HAP-1 (cell line): ENCODE results near the gene STARD3.
"Not testable (repeated sequence)": the region's sequence is repeated elsewhere in the genome, so short reads cannot be mapped to it uniquely, and the experiment has no call there.

Experiments used
- DNase-seq, 2 experiments: peaks; one replicate each; pipeline ENCODE4 v3.0.0-alpha.2; 2016 to 2020; ENCODE audit warnings: low spot score in 2 of 2
- H3K27me3 ChIP-seq: fragments of 250-450 bp; sonication (Bioruptor Pico); 2 replicates; pipeline ENCODE4 v1.5.1; 2020; ENCODE audit warnings: low read depth, mild to moderate bottlenecking, moderate library complexity
- H3K36me3 ChIP-seq: fragments of 250-450 bp; sonication (Bioruptor Pico); replicated peaks from 2 replicates; pipeline ENCODE4 v1.5.1; 2020; ENCODE audit warnings: mild to moderate bottlenecking
- H3K4me1 ChIP-seq: fragments of 250-450 bp; sonication (Bioruptor Pico); 2 replicates; pipeline ENCODE4 v1.5.1; 2020; ENCODE audit warnings: mild to moderate bottlenecking
- H3K4me3 ChIP-seq: fragments of 250-450 bp; sonication (Bioruptor Pico); 2 replicates; pipeline ENCODE4 v1.5.1; 2020; ENCODE audit warnings: mild to moderate bottlenecking, moderate library complexity
- H3K9me3 ChIP-seq: fragments of 250-450 bp; sonication (Bioruptor Pico); 2 replicates; pipeline ENCODE4 v1.5.1; 2020; ENCODE audit warnings: mild to moderate bottlenecking, moderate library complexity
- in situ Hi-C: fragments of 300-500 bp; cut with MboI; formaldehyde crosslinking; loops from 3 replicates; pipeline ENCODE4 v1.14.3; 2020; ENCODE audit warnings: low sequenced_read_pairs, inconsistent platforms, mixed read lengths

Gene STARD3

DNA sequence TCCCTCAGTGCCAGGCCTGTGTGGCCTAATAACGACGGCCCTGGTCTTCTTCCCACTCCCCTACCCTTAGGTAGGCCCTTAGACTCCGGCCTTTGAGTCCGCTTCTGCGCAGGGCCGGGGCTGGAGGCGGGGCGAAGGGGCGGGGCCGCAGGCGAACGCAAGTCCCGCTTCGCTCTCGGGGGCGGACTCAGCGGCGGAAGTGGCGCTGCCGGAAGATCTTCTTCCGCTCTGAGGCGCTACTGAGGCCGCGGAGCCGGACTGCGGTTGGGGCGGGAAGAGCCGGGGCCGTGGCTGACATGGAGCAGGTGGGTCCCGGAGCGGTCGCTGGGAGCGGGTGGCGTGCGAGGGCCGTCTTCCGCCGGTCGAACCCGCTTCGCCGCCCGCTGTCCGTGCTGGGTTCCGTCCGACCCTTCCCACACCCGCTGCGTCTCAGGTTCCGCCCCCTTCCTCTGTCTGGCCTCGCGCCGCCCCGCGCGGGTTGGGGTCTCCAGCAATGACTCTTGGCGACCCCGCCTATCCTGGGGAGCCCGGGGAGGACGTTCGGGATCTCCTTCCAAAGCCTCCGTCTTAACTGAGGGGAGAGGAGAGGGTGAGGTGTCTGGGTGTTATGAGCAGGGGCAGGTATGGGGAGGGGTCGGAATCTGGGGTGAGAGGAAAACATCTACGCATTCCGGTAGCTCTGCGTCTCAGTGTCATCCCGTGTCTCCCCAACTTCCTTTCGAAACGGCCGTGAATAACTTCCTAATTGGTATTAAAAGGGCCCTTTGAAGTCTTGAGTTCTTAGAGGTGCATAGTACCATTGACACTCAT, at the start of gene STARD3:
Gene STARD3, plus strand, starts transcription at position 218 of the 810 bp plus-strand sequence. CDS start 16,388 bp downstream, outside the sequence.
- Histone ChIP-seq H3K9me3 (no peaks in the 10 kb centered on the region), H3K36me3 (no peaks in the 10 kb centered on the region), H3K4me3 (peak within 1 kb of the TSS; percentile 89), H3K4me1 (peaks cover 7% of the 10 kb centered on the region), H3K27me3 (no peaks in the 10 kb centered on the region)
- DNase-seq: peak; percentile 80 to 95
- in situ Hi-C loops: no loop called here

DNA sequence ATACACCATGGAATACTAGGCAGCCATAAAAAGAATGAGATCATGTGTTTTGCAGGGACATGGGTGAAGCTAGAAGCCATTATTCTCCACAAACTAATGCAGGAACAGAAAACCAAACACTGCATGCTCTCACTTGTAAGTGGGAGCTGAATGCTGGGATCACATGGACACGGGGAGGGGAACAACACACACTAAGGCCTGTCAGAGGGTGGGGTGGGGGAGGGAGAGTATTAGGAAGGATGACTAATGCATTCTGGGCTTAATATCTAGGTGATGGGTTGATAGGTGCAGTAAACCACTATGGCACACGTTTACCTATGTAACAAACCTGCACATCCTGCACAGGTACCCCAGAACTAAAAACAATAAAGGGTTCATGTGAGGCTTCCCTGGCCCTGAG, 46.8 kb upstream of the STARD3 start:
- H3K4me1 ChIP-seq, H3K4me3 ChIP-seq, DNase-seq, H3K9me3 ChIP-seq, H3K27me3 ChIP-seq, in situ Hi-C loops, H3K36me3 ChIP-seq: not testable (repeated sequence)

DNA sequence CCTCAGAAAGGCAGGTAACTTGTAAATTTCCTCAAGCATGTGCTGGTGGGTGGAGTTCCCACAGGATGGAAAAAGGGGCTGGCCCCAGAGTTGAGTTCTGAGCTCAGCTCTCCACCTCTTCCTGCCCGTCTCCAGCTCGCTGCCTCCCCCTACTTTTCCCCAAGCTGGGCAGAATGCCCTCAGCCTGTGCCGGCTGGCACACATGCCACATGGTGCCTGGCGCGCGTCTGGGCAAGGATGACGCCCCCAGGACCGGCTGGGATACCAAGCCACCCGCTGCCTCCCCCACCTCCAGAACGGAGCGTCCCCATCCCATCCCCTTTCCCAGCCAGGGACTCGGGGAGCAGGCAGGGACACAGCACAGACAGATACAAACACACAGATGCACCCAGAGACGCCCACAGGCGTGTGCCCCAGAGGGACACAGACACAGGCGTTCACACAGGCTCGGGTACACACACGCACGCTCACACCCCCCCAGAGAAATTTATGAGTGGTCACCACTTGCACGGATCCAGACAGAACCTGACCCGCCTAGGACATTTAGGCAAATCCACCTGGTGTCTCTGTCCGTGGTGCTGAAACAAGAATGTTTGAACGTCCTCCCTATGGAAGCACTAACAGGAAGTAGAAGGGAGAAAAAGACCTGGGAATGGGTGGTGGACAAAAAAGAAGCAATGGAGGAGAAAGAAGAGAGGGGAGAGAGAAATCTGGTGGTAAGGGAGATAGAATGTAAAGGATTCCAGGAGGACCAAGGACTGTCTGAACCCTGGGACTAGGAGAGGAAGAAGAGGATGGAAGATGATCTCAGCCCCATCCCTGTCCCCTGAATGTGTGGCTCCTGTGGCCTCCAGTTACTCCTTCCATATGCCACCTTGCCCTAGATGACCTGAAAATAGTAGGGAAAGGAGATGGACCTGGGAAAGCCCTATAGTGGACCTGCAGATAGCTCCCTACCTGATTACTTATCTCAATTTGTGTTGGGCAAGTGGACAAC, 44.7 kb upstream of the STARD3 start:
- peak in 1 of 2 experiments; percentile 80 for DNase-seq
- Histone ChIP-seq H3K27me3 (peaks cover 26% of the 10 kb centered on the region), H3K36me3 (no peaks in the 10 kb centered on the region), H3K4me1 (no peaks in the 10 kb centered on the region), H3K9me3 (no peaks in the 10 kb centered on the region), H3K4me3 (no peak overlapping the region)
- in situ Hi-C loops: no loop called here

DNA sequence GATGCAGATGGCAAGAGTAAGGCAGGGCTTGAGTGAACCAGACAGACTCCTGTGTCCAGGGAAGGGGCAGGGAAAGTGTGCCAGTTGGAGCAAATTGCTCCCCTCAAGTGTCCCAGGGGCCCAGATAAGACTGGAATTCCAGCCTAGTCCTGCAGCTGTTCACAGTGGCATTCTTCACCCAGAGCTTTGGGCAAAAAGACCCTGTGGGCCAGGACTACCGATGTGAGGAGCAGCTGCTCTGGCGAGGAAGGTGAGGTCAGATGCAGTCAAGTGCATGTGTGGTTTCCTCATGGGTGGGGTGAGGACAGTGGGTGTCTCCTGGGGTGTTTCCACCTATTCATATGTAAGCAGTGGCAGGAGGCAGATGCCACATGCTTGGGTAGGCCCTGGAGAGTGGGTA, 43.6 kb upstream of the STARD3 start:
- H3K9me3 ChIP-seq: no peaks in the 10 kb centered on the region
- H3K27me3 ChIP-seq: peaks cover 37% of the 10 kb centered on the region
- no peaks in the 10 kb centered on the region for H3K36me3 ChIP-seq
- no peaks in the 10 kb centered on the region for H3K4me1 ChIP-seq
- DNase-seq: no peak
- no peak overlapping the region for H3K4me3 ChIP-seq
- in situ Hi-C loops: no loop called here

DNA sequence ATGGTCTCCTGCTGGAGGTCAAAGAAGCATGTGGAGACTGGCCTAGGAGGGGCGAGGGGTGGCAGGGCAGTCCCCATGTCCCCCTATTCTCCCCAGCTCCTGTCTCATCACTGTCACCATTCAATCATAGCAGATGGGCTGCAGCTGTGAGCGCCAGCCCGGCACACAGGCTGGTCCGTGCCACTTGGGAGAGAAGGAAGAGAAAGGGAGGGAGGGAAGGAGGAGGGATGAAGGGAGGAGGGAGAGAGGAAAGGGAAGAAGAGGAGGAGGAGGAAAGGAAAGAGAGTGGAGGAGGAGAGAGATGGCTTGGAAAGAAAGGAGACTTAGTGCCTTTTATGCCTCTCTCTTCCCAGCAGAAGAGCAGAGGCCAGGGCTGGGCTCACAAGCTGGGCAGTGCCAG, 41.6 kb upstream of the STARD3 start:
- Histone ChIP-seq H3K4me3 (no peak overlapping the region), H3K36me3 (no peaks in the 10 kb centered on the region), H3K9me3 (no peaks in the 10 kb centered on the region), H3K27me3 (peaks cover 57% of the 10 kb centered on the region), H3K4me1 (no peaks in the 10 kb centered on the region)
- in situ Hi-C loops: no loop called here
- DNase-seq: no peak

DNA sequence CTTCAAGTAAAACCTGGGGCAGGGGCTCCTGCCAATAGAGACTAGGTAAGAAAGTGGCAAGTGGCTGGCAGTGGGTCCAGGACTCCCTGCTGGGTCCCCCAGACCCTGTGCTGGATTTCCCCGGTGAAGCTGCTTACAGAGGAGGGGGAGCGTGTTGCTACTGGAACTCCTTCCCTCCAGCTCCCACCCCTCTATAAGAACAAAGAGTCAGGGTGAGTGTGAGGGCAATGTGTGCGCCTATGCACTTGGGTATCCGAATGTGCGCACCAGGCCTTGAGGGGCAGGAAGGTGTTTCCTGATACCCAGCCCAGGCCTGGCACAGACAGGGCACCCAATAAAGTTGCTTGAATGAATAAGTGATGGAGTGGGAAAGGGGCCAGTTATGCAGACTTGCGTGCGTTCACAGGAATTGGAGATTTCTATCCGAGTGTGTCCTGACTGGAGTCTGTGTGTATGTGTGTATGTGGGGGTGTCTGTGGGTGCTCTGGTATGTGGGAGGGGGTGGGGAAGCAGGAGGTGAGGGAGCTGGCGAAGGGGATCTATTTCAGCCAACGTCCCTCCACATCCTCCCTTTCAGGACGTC, 40.9 kb upstream of the STARD3 start:
- Histone ChIP-seq H3K9me3 (no peaks in the 10 kb centered on the region), H3K36me3 (no peaks in the 10 kb centered on the region), H3K27me3 (peaks cover 64% of the 10 kb centered on the region), H3K4me1 (no peaks in the 10 kb centered on the region), H3K4me3 (no peak overlapping the region)
- in situ Hi-C loops: no loop called here
- DNase-seq: no peak

DNA sequence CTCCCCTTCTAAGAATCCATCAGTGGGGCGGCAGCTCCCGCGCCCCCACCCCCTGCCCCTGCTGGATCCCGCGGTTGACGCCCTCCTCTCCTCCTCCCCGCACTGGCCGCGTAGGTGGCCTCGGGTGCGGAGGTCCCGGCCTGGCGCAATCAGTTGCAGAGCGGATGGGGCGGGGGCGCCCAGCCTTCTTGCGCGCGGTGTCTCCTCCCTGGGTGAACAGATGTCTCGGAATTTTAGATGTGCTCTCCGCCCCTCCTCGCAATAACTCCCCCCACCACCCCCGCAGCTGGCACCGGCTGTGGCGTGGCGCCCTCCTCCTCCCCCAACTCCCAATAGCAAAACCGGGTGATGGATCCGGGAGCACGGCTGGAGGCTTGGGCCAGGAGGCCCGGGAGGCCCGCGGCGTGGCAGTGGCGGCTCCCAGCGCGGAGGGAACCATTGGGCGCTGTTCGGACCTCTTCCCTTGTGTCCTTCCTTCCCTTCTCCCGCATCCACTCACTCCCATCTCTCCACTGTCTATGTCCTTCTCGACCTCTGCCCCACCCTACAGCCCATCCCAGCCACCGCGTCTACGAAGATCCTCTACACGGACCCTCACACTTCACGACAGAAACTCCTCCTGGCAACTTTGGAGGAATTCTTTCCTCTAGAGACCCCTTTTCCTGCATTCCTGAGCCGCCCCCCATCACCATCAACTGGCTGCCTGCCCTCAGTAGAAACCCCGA, 40.2 kb upstream of the STARD3 start:
- H3K9me3 ChIP-seq: no peaks in the 10 kb centered on the region
- H3K27me3 ChIP-seq: peaks cover 71% of the 10 kb centered on the region
- no peak for DNase-seq
- H3K4me3 ChIP-seq: no peak overlapping the region
- H3K36me3 ChIP-seq: no peaks in the 10 kb centered on the region
- H3K4me1 ChIP-seq: no peaks in the 10 kb centered on the region
- in situ Hi-C loops: no loop called here

DNA sequence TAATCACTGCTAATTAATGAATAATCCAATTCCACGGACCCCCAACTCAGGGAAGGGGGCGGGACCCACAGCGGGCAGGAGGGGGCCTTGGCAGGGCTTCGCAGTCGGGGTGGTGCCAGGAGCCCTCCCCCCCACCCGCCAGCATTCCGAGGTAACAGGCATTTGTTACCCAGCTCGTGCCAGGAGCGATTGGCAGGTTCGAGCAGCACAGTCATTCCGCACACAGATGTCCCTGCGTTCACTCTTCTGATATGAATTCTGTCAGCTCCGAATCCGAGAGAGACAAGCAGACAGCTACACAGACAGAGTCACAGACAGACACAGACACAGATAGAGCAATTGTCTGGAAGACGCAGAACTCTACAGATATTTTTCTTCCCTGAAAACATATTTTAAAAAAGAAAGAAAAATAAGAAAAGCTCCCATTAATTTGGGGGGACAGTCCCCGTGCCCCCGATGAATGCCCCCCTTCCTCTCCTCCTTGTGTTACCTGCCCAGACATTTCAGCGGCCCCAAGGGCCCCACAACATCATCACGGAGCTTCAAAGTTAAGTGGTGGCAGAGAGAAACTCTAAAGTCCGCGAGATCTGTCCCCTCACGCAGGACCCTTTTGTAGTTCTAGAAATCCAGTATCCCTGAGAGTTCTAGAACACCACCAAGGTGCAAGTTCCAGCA, 39.4 kb upstream of the STARD3 start:
- no peak overlapping the region for H3K4me3 ChIP-seq
- in situ Hi-C loops: no loop called here
- H3K27me3 ChIP-seq: peaks cover 79% of the 10 kb centered on the region
- H3K4me1 ChIP-seq: no peaks in the 10 kb centered on the region
- no peak for DNase-seq
- no peaks in the 10 kb centered on the region for H3K9me3 ChIP-seq
- no peaks in the 10 kb centered on the region for H3K36me3 ChIP-seq

DNA sequence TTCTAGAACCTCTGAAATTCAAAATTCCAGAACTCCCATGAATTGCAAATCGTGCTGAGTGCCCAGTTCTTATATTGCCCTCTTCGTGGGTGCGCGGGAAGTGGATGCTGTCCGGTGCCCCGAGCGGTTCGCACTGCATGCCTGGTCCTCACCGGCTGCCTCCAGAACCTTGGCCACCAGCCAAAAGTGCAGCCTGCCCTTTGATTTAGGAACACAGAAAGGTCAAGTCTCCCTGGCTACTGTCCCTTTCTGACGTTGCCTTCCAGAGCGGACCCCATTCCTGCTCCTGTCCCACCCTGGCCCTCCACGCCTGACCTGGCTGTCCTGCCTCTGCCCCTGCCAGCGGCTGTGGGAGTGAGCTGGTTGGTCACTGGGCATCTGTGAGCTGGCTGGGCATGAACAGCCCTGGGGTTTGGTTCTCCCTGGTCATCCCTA, 38.9 kb upstream of the STARD3 start:
- Histone ChIP-seq H3K9me3 (no peaks in the 10 kb centered on the region), H3K27me3 (peaks cover 84% of the 10 kb centered on the region), H3K36me3 (no peaks in the 10 kb centered on the region), H3K4me1 (no peaks in the 10 kb centered on the region), H3K4me3 (no peak overlapping the region)
- in situ Hi-C loops: no loop called here
- no peak for DNase-seq

DNA sequence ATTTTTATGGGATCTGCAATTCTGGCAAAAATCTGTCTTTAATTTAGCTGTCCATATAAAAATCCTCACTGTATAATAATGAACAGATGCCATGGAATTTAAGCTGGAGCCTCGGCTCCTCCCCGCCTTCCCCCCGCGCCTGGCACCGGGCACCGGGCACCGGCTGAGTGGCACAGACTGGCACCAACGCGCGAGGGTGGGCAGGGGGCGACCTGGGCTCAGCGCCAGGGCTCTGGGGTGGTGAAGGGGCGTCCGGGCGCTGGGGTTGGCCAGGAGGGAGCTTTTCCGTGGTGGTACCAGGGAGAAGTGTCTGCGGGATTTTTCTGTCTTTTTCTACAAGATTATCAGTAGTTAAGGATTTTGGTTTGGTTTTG, 38.3 kb upstream of the STARD3 start:
- Histone ChIP-seq H3K27me3 (peaks cover 90% of the 10 kb centered on the region), H3K36me3 (no peaks in the 10 kb centered on the region), H3K9me3 (no peaks in the 10 kb centered on the region), H3K4me1 (no peaks in the 10 kb centered on the region), H3K4me3 (no peak overlapping the region)
- in situ Hi-C loops: no loop called here
- DNase-seq: no peak

DNA sequence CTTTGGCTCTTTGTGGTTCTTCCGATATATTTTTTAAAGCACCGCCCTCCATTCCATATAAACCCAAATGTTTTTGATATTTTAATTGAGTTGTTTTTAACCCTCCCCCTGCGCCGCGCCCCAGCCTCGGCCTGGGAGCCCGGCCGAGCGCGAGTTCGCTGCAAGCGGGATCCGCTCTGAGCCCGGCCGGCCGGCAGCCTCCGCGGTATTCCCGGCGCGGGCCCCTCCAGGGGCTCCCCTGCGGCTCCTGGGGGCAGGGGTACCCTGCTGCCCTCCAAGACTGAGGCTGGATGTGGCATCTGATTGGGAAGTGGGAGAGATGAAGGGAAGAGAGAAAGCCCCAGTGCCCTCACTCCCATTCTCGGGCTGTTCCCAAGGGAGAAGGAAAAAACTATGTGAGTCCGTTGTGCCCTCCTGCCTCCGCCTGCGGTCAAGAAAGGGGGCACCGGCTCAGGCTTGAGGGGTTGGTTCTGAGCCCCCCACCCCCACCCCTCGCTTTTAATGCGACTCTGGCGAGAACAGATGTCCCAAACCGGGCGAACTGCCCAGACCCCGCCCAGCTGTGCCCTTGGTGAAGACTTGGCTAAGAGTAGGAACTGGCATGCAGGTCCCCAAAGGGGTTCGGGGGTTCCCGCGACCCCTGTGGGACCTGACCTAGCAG, 37.8 kb upstream of the STARD3 start:
- in situ Hi-C loops: no loop called here

DNA sequence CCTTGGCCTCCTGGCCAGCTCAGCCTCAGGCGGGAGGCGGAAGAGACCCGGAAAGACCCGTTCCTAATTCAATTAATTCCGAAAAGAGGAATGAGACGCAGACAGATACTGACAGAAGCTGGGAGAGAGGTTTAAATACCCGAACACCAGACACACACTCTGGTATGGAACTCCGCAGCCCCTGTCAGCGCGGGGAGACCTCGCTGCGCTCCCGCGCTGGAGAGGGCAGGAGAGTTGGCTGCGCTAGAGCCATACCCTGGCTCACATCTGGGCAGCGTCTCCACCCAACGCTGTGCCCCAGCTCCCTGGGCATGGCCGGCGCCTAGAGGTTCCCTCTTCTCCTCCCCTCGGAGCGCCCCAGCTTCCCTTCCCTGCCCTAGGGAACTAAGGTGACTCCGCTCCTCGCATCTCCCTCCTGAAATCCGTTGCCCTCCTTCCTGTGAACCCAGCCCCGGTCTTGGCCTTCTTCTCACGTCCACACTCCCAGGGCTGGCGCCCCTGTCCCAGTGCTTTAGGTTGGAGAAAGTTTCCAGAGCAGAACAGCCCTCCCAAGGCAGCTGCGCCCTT, 37.2 kb upstream of the STARD3 start:
- in situ Hi-C loops: no loop called here
- Histone ChIP-seq H3K4me3 (no peak overlapping the region), H3K27me3 (peaks cover 96% of the 10 kb centered on the region)

More for the DNA sequence above, 37.8 kb upstream of the STARD3 start:
- peaks cover 91% of the 10 kb centered on the region for H3K27me3 ChIP-seq
- no peaks in the 10 kb centered on the region for H3K36me3 ChIP-seq
- H3K9me3 ChIP-seq: no peaks in the 10 kb centered on the region
- H3K4me3 ChIP-seq: no peak overlapping the region
- no peak for DNase-seq
- no peaks in the 10 kb centered on the region for H3K4me1 ChIP-seq

More for the DNA sequence above, 37.2 kb upstream of the STARD3 start:
- Histone ChIP-seq H3K4me1 (no peaks in the 10 kb centered on the region), H3K9me3 (no peaks in the 10 kb centered on the region), H3K36me3 (no peaks in the 10 kb centered on the region)
- DNase-seq: no peak
